GM21576 (cell line): Measurements from ENCODE around the gene FARS2.

Experiments
- ATAC-seq: cut with Tn5 transposase; IDR thresholded peaks from one replicate; pipeline ENCODE4 v1.9.1; 2021; ENCODE audit warnings: mild to moderate bottlenecking, moderate library complexity; ENCODE audit not compliant: unreplicated experiment

The FARS2 gene

GRCh38 chr6:5365436-5366195 is 104.3 kb downstream of the FARS2 start:
- ATAC-seq, result no peak

- ATAC-seq, result no peak
Measured at GRCh38 chr6:5366941-5367340, 105.6 kb downstream of the FARS2 start.

- no peak for ATAC-seq
Measured at GRCh38 chr6:5367510-5367909, 106.2 kb downstream of the FARS2 start.

- ATAC-seq, result no peak
Measured at GRCh38 chr6:5373430-5373829, 112.1 kb downstream of the FARS2 start.

GRCh38 chr6:5378331-5378730 is 117.0 kb downstream of the FARS2 start:
- no peak for ATAC-seq

GRCh38 chr6:5379647-5380242 is 118.4 kb downstream of the FARS2 start:
- ATAC-seq, result no peak

GRCh38 chr6:5383856-5384255 is 122.5 kb downstream of the FARS2 start:
- ATAC-seq, result no peak

GRCh38 chr6:5384276-5384675 is 123.0 kb downstream of the FARS2 start:
- ATAC-seq, result no peak

GRCh38 chr6:5388326-5388725 is 127.0 kb downstream of the FARS2 start:
- ATAC-seq, result no peak

- no peak for ATAC-seq
Measured at GRCh38 chr6:5389086-5389745, 127.9 kb downstream of the FARS2 start.

- no peak for ATAC-seq
Measured at GRCh38 chr6:5390177-5390576, 128.9 kb downstream of the FARS2 start.

GRCh38 chr6:5394280-5394679 is 133.0 kb downstream of the FARS2 start:
- ATAC-seq, result no peak

- no peak for ATAC-seq
Measured at GRCh38 chr6:5395719-5396118, 134.4 kb downstream of the FARS2 start.

- ATAC-seq, result peak; percentile 60
Measured at GRCh38 chr6:5398530-5398929, 137.2 kb downstream of the FARS2 start.

GRCh38 chr6:5399391-5399790 is 138.1 kb downstream of the FARS2 start:
- ATAC-seq, result no peak

GRCh38 chr6:5401845-5402738 is 140.8 kb downstream of the FARS2 start:
- no peak for ATAC-seq

GRCh38 chr6:5403076-5403475 is 141.8 kb downstream of the FARS2 start:
- no peak for ATAC-seq

- no peak for ATAC-seq
Measured at GRCh38 chr6:5403609-5404008, 142.3 kb downstream of the FARS2 start.

GRCh38 chr6:5405976-5406375 is 144.7 kb downstream of the FARS2 start:
- ATAC-seq, result no peak

GRCh38 chr6:5411414-5411813 is 150.1 kb downstream of the FARS2 start:
- no peak for ATAC-seq

GRCh38 chr6:5412017-5412416 is 150.7 kb downstream of the FARS2 start:
- no peak for ATAC-seq
